ENCODE results near the gene PTPRQ.

DNA sequence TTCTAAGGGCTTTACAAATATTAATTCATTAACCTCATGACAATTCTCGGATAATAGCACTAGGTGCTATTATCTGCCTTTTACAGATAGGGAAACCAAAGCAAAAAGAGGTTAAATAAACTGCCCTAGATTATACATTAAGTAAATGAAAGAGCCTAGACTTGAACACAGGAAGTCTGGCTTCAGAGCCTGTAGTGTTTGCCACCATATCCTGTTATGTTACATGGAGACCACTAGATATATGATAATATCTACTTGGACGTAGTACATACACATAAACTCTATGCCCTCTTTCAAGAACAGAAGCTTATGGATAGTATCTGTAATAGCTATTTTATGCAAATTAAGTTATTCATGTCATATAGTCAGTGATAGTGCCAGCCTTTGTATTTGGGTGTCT, 246.5 kb downstream of the PTPRQ start:
- TF ChIP-seq, protein P1, sequence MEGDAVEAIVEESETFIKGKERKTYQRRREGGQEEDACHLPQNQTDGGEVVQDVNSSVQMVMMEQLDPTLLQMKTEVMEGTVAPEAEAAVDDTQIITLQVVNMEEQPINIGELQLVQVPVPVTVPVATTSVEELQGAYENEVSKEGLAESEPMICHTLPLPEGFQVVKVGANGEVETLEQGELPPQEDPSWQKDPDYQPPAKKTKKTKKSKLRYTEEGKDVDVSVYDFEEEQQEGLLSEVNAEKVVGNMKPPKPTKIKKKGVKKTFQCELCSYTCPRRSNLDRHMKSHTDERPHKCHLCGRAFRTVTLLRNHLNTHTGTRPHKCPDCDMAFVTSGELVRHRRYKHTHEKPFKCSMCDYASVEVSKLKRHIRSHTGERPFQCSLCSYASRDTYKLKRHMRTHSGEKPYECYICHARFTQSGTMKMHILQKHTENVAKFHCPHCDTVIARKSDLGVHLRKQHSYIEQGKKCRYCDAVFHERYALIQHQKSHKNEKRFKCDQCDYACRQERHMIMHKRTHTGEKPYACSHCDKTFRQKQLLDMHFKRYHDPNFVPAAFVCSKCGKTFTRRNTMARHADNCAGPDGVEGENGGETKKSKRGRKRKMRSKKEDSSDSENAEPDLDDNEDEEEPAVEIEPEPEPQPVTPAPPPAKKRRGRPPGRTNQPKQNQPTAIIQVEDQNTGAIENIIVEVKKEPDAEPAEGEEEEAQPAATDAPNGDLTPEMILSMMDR (IDR thresholded peaks at IDR 0.05) = no peak
- no peak for TF ChIP-seq POLR2A (IDR thresholded peaks at IDR 0.05)
